GM15510 (cell line): ENCODE results near the gene MRPL39.

Source experiments
- POLR2A ChIP-seq: IDR thresholded peaks from 3 replicates; pipeline ENCODE4 v1.6.1; 2011; ENCODE audit warnings: borderline replicate concordance; ENCODE audit not compliant: insufficient read length; ENCODE audit errors: extremely low read depth

The MRPL39 gene

DNA sequence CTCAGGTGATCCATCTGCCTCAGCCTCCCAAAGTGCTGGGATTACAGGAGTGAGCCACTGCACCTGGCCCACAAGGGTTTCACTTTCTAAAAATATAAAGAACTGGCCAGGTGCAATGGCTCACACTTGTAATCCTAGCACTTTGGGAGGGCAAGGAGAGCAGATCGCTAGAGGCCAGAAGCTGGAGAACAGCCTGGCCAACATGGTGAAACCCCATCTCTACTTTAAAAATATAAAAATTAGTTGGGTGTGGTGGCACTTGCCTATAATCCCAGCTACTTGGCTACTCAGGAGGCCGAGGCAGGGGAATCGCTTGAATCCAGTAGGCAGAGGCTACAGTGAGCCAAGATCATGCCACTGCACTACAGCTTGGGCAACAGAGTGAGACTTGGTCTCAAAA is 25.7 kb downstream of the MRPL39 start:
- no peak for TF ChIP-seq POLR2A

DNA sequence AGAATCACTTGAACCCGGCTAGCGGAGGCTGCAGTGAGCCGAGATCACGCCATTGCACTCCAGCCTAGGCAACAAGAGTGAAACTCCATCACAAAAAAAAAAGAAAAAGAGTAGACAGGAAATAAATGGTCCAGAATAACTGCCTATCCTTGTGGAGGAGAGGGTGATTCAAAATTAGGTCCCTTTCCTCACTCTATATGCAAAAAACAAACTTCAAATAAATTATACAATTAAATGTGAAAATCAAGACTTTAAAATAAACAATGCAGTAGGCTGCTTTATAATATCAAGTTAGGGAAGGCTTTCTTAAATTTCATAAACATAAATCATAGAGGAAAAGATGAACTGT is 26.4 kb downstream of the MRPL39 start:
- no peak for TF ChIP-seq POLR2A

DNA sequence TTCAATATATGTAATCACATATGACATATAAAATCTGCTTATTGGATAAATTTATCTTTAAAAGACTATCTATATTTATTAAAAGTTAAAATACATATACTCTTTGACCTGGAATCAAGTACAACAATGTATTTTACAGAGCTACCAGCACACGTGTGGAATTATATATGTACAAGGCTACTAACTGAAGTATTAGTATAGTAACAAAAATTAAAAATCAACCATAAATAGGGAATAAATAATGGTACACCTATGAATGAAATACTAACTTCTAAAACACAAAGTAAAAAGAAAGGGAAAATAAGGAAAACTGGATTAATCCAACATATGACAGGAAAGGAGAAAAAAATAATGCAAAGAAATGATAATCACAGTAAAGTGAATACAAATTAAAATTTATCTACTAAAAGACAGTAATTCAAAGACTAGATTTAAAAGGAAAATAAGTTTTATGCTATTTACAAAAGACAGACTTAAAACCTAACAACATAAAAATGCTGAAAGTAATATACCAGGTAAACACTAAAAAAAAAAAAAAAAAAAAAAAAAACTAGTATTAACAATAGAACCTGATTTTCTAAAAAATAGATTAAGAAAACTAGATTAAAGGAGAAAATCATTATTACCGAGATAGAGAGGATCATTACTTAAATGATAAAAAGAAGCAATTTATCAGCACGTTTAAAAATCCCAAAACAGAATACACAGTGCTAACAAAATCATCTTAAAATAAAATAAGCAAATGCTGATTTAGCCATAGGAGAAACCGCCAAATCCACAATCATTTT is 27.9 kb downstream of the MRPL39 start:
- no peak for TF ChIP-seq POLR2A

DNA sequence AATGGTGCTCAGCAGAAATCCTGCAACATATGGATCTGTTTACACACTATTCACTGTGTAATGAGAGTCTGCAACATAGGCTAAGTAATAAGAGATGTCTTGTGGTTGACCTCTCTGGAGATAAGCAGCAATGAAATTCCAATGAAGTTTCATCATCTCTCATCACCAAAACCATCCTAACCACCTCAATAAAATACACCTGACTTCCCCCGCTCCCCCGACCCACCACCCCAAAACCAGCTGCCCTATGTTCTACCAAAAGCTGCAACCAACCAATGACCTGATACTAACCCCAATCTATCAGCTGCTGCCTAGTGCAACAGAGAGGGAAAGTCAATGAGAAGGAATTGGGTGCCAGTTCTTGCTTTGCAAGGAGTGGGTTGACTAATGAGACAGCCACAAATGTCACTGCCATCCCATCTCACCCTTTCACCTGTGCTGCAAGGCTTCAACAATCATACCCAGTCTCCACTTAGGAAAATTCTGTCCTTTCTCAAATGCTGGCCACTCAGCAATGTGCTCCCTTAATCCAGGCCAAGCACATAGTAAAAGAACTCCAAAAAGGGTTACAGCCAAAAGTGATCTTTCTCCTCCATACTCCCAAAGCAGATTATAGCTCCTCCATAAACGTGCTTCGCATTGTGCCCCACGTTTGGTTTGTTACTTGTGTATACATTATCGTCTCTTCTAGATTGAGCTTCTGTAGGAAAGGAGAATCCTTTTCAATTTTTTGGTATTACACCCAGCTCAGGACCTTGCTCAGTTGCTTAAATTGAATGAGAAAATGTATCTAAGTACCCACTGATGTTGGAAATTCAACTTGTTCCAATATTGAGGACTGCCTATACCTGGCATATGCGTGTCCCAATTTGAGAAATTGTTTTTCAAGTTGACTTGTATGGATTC is 29.0 kb downstream of the MRPL39 start:
- peak; percentile 64 for TF ChIP-seq POLR2A

DNA sequence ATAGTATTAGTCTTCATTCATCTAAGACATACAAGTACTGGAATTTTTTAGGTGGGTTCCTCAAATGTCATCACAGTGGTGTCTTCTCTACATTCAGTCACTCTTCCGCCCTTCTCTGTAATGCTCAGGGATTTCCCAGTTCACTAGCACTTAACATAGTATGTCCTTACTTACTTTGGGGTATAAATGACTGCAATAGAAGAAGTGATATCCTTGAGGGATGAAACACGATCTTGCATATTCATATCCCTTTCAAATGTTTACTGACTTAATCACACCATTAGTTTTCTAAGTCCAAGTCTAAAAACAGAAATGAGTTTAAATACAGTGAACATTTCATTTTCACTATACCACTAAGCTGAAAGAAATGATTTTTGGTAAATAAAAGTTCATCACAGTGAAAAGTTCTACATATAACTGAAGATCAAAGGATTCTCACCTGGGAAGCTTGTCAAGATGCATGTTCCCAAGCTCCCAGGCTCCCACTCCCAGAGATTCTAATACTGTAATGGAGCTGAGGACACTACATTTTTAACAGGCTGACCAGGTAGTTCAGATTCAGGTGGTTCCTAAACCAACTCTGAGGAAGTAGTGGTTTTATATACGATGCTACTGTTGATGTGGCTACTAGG is 29.7 kb downstream of the MRPL39 start:
- TF ChIP-seq POLR2A = no peak

DNA sequence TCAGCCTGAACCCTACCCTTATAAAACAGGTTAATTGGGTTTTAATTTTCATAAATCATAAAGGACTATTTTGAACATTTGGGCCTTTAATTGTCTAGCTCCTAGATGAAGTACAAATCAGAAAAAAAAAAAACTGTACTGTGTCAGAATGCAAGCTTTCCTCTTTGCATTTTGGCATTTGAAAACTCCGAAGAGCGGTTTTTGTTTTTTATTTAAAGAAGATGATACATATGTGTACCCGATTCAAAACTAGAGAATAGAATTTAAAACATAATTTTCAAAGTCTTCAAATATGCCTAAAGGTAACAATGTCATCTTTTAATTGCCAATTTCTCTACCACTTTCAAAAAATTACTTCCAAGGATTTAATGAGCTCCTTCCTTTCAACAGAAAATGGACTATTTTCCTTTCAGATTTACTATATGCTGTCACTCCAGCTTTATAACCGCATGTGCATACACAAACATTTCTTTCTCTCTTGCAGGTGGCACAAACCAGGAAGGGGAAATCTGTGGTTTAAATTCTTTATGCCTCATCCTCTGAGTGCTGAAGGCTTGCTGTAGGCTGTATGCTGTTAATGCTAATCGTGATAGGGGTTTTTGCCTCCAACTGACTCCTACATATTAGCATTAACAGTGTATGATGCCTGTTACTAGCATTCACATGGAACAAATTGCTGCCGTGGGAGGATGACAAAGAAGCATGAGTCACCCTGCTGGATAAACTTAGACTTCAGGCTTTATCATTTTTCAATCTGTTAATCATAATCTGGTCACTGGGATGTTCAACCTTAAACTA is 33.7 kb downstream of the MRPL39 start:
- TF ChIP-seq POLR2A = peak; percentile 56

DNA sequence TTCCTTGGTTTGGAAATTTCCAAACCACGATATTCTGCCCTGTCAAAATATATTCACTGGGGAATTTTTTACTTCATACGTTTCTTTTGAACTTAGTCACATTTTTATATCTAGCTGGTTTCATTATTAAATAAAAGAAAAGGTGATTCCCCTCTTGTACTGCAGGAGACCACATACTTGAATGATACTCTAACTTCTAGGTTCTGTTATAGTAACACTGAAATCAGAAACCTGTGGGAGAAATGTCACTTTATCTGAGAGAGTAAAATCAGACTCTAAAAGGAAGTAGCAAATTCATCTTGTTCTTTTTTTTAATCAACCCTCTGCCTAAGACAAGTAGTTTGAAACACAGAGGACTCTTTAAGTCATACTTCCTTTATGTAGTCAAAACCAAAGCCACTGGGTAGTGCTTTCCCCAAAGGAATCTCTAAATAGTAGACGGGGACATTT is 34.4 kb downstream of the MRPL39 start:
- TF ChIP-seq POLR2A = no peak

DNA sequence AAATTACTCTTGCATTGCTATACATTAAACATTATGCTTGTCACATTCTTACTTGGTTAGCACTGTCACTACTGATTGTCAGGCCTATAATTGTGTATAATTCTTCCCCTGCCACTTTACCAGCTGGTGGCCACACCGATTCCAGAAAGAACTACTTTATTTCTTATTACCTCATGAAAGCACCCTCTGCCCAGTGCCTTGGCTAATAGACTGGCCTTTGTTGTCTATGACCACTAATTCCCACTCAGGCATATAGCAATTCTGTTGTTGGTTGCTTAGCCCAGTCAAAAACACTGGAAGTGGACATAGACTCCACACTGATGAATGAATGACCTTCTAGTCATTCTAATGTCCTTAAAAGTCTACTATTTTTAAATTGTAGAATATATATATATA is 35.6 kb downstream of the MRPL39 start:
- peak; percentile 46 for TF ChIP-seq POLR2A

DNA sequence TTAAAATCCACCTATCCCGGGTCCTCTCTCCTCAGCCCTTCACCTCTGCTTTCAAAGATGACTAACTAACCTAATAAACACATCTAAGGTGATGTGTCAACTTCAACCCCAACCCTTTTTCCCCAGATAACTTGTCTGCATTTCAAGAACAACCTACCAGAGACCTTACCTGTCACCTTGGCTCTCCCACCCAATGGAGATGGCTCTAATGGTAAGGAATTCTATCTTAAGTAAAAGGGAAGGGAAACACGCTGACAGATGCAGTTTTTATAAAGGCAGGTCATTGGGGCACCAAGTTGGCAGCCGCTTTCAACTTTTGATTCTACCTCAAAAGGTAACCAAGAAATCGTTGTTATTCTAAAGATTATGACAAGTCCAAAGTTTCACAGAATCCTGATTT is 37.6 kb downstream of the MRPL39 start:
- no peak for TF ChIP-seq POLR2A

DNA sequence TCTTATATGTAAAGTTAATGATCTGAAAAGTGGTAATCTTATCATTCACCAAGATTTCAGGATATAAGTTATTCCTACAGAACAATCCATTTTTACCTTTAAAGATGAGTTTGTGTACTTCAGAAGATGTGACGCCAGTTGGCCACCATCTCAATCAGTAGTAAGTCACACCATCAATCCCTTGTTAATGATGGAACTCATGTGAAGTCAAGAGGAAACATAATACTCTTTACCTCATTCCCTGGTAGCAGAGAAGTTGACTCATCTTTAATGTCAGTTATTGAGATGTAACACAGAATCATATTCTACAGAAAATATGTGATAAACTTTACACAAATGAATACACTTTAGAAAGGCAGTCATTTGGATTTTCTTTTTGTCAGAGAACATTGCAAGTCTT is 38.2 kb downstream of the MRPL39 start:
- TF ChIP-seq POLR2A = no peak

DNA sequence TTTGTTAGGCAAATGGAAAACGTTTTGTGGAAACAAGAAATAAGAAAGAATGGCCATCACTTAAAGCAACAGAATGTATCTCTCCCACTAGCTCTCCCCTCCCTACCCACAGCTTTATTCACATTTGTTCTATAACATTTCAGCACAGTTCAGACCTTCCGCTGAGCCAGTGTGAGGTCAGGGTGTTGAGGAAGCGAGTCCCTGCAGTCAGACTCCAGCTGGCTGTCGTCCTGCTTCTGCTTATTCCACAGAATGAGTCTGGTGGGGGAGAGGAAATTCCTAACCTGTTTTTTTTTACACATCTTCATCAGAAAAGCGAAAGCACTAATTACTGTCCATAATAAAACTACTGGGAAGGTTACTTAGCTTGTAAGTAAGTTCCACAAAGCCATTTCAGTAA is 39.0 kb downstream of the MRPL39 start:
- no peak for TF ChIP-seq POLR2A

DNA sequence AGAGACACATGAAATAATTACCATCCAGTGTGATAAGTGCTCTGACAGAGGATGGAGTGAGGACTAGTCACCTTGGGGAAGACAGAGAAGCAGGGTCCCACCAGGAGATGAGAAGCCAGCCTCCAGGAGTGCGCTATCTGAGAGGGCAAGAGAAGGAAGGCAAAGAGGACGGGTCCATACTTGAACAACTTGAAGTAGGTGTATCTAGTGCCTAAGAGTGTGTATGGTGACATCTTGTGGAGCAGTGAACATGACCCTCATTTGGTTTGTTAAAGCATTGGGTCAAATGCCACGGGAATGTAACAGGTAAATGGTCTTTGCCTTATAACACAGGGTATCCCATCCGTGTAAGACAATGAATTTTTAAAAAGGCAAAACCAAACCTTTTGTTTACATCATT is 39.8 kb downstream of the MRPL39 start:
- no peak for TF ChIP-seq POLR2A

DNA sequence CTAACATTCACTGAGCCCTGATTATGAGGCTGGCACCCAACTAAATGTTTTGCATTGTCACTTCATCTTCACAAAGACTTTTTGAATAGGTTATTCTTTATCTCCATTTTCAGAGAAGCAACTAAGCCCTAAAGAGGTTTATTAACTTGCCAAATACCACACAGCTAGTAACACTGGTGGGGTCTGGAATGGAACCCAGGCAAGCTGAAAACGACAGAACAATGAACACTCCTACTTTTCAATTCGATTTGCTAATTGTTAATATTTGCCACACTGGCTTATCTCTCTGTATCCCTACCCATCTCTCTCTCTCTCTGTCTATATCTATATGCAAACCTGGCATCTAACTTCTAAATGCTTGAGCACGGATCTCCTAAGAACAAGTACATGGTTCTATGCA is 40.6 kb downstream of the MRPL39 start:
- TF ChIP-seq POLR2A = no peak
